Mucosa of gallbladder (tissue), 1 donor: ENCODE data around the gene NRDE2. TPM values are rescaled to one million over a fixed set of nuclear protein-coding genes. Genes with fewer than 3 reads are reported as not detected.
A peak's percentile ranks its signal among the peaks of the same experiment; 100 is the strongest.

Experiments used
- DNase-seq: peaks from one replicate; pipeline ENCODE4 v3.0.0-alpha.2; 2020; ENCODE audit warnings: low spot score
- total RNA-seq: library from RNA; stranded (reverse); gene quantifications from one replicate; pipeline ENCODE4 v1.2.1, GENCODE V29; 2021
- donor health status: DM: no; HTN: no; CAD: no.

The NRDE2 gene
- total RNA-seq = 32.5 TPM

GRCh38 chr14:90331497-90332270 is at the start of gene NRDE2:
TSS of gene NRDE2 (minus strand) at chr14:90331941. CDS start at chr14:90331904, 37 bp downstream.
- DNase-seq = peak; percentile 98

- DNase-seq = no peak
Observed at GRCh38 chr14:90381011-90381786, 49.5 kb upstream of the NRDE2 start.

GRCh38 chr14:90379106-90379505 is 47.4 kb upstream of the NRDE2 start:
- no peak for DNase-seq

- no peak for DNase-seq
Observed at GRCh38 chr14:90378249-90378648, 46.5 kb upstream of the NRDE2 start.

- DNase-seq = no peak
Observed at GRCh38 chr14:90375934-90376333, 44.2 kb upstream of the NRDE2 start.

GRCh38 chr14:90374813-90375212 is 43.1 kb upstream of the NRDE2 start:
- no peak for DNase-seq

- DNase-seq = no peak
Observed at GRCh38 chr14:90373887-90374286, 42.1 kb upstream of the NRDE2 start.

- peak; percentile 58 for DNase-seq
Observed at GRCh38 chr14:90368946-90369721, 37.4 kb upstream of the NRDE2 start.

GRCh38 chr14:90362558-90362896 is 30.8 kb upstream of the NRDE2 start:
- DNase-seq = no peak

- DNase-seq = no peak
Observed at GRCh38 chr14:90361865-90362557, 30.3 kb upstream of the NRDE2 start.

- no peak for DNase-seq
Observed at GRCh38 chr14:90358359-90358758, 26.6 kb upstream of the NRDE2 start.

- no peak for DNase-seq
Observed at GRCh38 chr14:90356925-90357324, 25.2 kb upstream of the NRDE2 start.

GRCh38 chr14:90355540-90356518 is 24.1 kb upstream of the NRDE2 start:
- DNase-seq = no peak

- no peak for DNase-seq
Observed at GRCh38 chr14:90354551-90355298, 23.0 kb upstream of the NRDE2 start.

GRCh38 chr14:90349739-90350138 is 18.0 kb upstream of the NRDE2 start:
- DNase-seq = no peak

- DNase-seq = no peak
Observed at GRCh38 chr14:90348270-90348669, 16.5 kb upstream of the NRDE2 start.

- DNase-seq = no peak
Observed at GRCh38 chr14:90345239-90345557, 13.5 kb upstream of the NRDE2 start.

GRCh38 chr14:90344331-90345238 is 12.8 kb upstream of the NRDE2 start:
- DNase-seq = no peak

- DNase-seq = no peak
Observed at GRCh38 chr14:90342327-90342726, 10.6 kb upstream of the NRDE2 start.
